DND-41 (cell line): ENCODE measurements around the gene ABLIM1.

Experiments
- EZH2 ChIP-seq: IDR thresholded peaks from 3 replicates; pipeline ENCODE4 v1.6.1; 2012; ENCODE audit warnings: borderline replicate concordance, low read depth, mild to moderate bottlenecking, moderate library complexity, low read length, inconsistent platforms; ENCODE audit not compliant: severe bottlenecking
- TF ChIP-seq, protein P1 (sequence below): IDR thresholded peaks from 2 replicates; pipeline ENCODE4 v1.5.1; 2012; ENCODE audit warnings: borderline replicate concordance, low read length, moderate library complexity, mild to moderate bottlenecking; ENCODE audit not compliant: poor library complexity, severe bottlenecking; ENCODE audit errors: extremely low read depth

DNA sequence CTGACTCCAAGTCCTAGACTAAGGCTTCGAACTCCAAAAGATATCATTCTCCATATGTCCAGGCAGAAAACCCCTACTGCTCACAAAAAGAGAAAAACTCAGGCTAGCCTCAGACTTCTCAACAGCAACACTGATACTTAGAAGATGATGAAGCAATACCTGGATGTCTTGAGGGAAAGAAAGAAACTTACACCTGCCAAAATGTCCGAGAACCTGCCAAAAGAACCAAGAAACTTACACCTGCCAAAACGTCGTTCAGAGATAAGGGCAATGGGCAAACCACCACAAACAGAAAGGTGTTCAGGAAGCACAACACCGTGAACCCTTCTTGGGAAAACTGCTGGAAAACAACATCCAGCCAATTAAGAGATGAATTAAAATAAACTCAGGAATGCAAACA lies 15.3 kb downstream of the ABLIM1 start:
- TF ChIP-seq, protein P1, sequence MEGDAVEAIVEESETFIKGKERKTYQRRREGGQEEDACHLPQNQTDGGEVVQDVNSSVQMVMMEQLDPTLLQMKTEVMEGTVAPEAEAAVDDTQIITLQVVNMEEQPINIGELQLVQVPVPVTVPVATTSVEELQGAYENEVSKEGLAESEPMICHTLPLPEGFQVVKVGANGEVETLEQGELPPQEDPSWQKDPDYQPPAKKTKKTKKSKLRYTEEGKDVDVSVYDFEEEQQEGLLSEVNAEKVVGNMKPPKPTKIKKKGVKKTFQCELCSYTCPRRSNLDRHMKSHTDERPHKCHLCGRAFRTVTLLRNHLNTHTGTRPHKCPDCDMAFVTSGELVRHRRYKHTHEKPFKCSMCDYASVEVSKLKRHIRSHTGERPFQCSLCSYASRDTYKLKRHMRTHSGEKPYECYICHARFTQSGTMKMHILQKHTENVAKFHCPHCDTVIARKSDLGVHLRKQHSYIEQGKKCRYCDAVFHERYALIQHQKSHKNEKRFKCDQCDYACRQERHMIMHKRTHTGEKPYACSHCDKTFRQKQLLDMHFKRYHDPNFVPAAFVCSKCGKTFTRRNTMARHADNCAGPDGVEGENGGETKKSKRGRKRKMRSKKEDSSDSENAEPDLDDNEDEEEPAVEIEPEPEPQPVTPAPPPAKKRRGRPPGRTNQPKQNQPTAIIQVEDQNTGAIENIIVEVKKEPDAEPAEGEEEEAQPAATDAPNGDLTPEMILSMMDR: no peak
- no peak for TF ChIP-seq EZH2
